Transverse colon (tissue), 4 donors: Measurements from ENCODE around the gene STON2. TPM values are rescaled to one million over a fixed set of nuclear protein-coding genes. Genes with fewer than 3 reads are reported as not detected.

Source experiments
- DNase-seq: peaks from one replicate; pipeline ENCODE4 v3.0.0-alpha.2; 2019
- H3K27ac ChIP-seq, 4 donors: fragments of 200-600 bp; sonication (generic); 2 replicates each; pipeline ENCODE4 v1.5.1; 2016 to 2018; ENCODE audit warnings: inconsistent platforms in 4 of 4
- H3K27me3 ChIP-seq: fragments of 200-600 bp; sonication (generic); 2 replicates; pipeline ENCODE4 v1.5.1; 2017; ENCODE audit warnings: inconsistent platforms
- H3K36me3 ChIP-seq, 4 donors: fragments of 200-600 bp; sonication (generic); 2 replicates each; pipeline ENCODE4 v1.5.1; 2017 to 2019; ENCODE audit warnings: inconsistent platforms in 4 of 4
- H3K4me1 ChIP-seq, 4 donors: fragments of 200-600 bp; sonication (generic); 2 replicates each; pipeline ENCODE4 v1.5.1; 2017 to 2020; ENCODE audit warnings: inconsistent platforms in 4 of 4
- H3K4me3 ChIP-seq, 4 donors: fragments of 200-600 bp; sonication (generic); 1 replicate in 1 of 4; 2 replicates in 3 of 4; pipeline versions ENCODE4 v1.5.1 to v1.6.1; 2017 to 2019; ENCODE audit warnings: inconsistent platforms in 4 of 4
- H3K9me3 ChIP-seq, 2 donors: fragments of 200-600 bp; sonication (generic); 2 replicates each; pipeline ENCODE4 v1.5.1; 2017 to 2019; ENCODE audit warnings: inconsistent platforms in 2 of 2
- EP300 ChIP-seq: sonication (generic); formaldehyde crosslinking; IDR thresholded peaks from one replicate; pipeline ENCODE4 v1.6.1; 2017; ENCODE audit warnings: antibody characterized with exemption, low read depth
- POLR2A ChIP-seq: fragments of 450-650 bp; IDR thresholded peaks from one replicate; pipeline ENCODE4 v1.6.1; 2016; ENCODE audit warnings: antibody characterized with exemption, mild to moderate bottlenecking, moderate library complexity
- POLR2AphosphoS5 ChIP-seq, 3 donors: sonication (generic); formaldehyde crosslinking; IDR thresholded peaks; one replicate each; pipeline ENCODE4 v1.6.1; 2016; ENCODE audit warnings: antibody characterized with exemption in 3 of 3
- WGBS, 2 donors: methylation state at CpG; one replicate each; pipeline ENCODE4 v1.1.5; 2018; ENCODE audit warnings: low coverage in 1 of 2; 5-methylcytosine and 5-hydroxymethylcytosine counted together
- in situ Hi-C, 4 donors: fragments of 200-750 bp; cut with MboI; loops; one replicate each; pipeline versions ENCODE4 v1.15.0 to v1.15.1; 2017; ENCODE audit warnings: low sequenced_read_pairs in 3 of 4, low pct_ligation_motif_present in 1 of 4, low pct_unique_long_range_greater_than_20kb in 1 of 4
- intact Hi-C: fragments of 100-400 bp; cut with DNase I; formaldehyde crosslinking; loops from one replicate; pipeline ENCODE4 v1.15.1; 2023; ENCODE audit warnings: low total_unique reads
- total RNA-seq, 4 donors: library from RNA; depleted of rRNA; stranded (reverse); fragments of >200 nt; gene quantifications; one replicate each; pipeline ENCODE4 v1.1.0, GENCODE V29; 2016
- TF ChIP-seq, protein P1 (sequence below), 5 experiments: fragments of 200-600 bp in 3 of 5; fragments of 450-650 bp in 2 of 5; sonication (generic) in 3 of 5; IDR thresholded peaks; 1 replicate in 2 of 5; 2 replicates in 3 of 5; pipeline ENCODE4 v1.5.1; 2016 to 2017; ENCODE audit warnings: antibody characterized with exemption in 5 of 5, inconsistent platforms in 3 of 5, mild to moderate bottlenecking in 2 of 5, moderate library complexity in 1 of 5

STON2 gene
- total RNA-seq, 4 donors from 2014 or later, result 10.8 to 39.4 (median 17.5) TPM

DNA sequence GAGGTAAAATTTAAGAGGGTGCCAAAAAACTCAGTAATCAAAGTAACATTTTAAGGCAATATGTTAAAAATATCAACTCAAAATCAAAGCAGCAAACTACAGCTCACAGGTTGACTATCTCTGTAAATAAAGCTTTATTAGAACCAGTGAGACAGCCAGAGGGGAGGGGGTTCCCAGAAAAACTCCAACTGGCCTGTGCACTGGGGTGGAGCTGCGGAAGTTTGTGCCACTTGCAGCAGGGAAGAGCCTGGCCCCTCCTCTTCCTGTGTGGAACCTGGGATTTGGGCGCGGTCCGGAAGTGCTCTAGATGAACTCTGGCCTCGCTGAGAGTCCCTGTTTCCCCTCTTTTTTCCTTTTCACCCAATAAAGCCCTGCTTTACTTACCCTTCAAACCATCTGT is 8.1 kb downstream of the STON2 start:
- Histone ChIP-seq H3K36me3 (no peaks in the 10 kb centered on the region), H3K4me1 (no peaks in the 10 kb centered on the region), H3K27ac (no peak overlapping the region), H3K9me3 (no peaks in the 10 kb centered on the region), H3K4me3 (no peak overlapping the region), H3K27me3 (no peaks in the 10 kb centered on the region)
- no peak for DNase-seq
- in situ Hi-C loops (no loop called here), intact Hi-C loops (no loop called here)
- 70% methylated on average over 5 of the region's 5 CpGs; no CpG with 5 or more reads in 1 of the 2 donors for WGBS, 2 donors
- no peak for TF ChIP-seq EP300

DNA sequence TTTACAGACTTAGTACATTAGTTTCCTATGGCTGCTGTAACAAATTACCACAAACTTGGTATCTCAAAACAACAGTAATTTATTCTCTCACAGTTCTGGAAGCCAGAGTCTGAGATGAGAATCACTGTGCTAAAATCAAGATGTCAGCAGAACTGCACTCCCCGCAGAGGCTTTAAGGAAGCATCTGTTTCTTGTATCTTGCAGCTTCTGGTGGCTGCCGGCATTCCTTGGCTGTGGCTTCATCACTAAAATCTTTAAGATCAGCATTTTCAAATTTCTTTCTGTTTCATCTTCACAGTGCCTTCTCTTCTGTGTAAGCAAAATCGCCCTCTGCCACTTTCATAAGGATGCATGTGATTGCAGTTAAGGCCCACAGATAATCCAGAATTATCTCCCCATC is 9.4 kb downstream of the STON2 start:
- Histone ChIP-seq H3K27me3 (no peaks in the 10 kb centered on the region), H3K9me3 (no peaks in the 10 kb centered on the region), H3K4me1 (no peaks in the 10 kb centered on the region), H3K27ac (no peak overlapping the region), H3K4me3 (no peak overlapping the region), H3K36me3 (no peaks in the 10 kb centered on the region)
- intact Hi-C loops, result no loop called here
- TF ChIP-seq EP300, result no peak
- TF ChIP-seq POLR2A, result no peak
- no peak for TF ChIP-seq POLR2AphosphoS5 (IDR thresholded peaks at IDR 0.05)
- TF ChIP-seq, protein P1, sequence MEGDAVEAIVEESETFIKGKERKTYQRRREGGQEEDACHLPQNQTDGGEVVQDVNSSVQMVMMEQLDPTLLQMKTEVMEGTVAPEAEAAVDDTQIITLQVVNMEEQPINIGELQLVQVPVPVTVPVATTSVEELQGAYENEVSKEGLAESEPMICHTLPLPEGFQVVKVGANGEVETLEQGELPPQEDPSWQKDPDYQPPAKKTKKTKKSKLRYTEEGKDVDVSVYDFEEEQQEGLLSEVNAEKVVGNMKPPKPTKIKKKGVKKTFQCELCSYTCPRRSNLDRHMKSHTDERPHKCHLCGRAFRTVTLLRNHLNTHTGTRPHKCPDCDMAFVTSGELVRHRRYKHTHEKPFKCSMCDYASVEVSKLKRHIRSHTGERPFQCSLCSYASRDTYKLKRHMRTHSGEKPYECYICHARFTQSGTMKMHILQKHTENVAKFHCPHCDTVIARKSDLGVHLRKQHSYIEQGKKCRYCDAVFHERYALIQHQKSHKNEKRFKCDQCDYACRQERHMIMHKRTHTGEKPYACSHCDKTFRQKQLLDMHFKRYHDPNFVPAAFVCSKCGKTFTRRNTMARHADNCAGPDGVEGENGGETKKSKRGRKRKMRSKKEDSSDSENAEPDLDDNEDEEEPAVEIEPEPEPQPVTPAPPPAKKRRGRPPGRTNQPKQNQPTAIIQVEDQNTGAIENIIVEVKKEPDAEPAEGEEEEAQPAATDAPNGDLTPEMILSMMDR (IDR thresholded peaks at IDR 0.05), result no peak
- 71 to 82% methylated on average over 2 to 3 of the region's 3 CpGs for WGBS, 2 donors
- in situ Hi-C loops, result no loop called here
- DNase-seq, result no peak

DNA sequence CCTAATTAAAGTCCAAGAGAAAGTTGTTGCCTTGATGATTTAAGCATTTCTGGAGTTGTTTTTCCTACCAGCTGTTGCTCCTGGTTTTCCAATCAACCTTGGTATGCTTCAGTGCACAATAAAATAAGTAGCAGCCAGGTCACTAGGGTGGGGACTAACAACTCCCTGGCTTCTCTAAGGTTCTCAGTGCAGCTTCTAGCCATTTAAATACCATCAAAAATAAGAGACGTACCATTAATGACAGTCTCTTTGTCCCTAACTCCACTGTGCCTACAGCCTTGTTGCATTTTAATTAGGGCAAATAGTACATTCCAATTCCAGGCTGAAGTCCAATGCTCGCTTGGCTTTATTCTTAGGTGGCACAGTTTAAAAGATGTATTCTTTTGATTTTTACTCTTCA is 11.8 kb downstream of the STON2 start:
- in situ Hi-C loops, result no loop called here
- 80 to 85% methylated on average over 2 of the region's 2 CpGs for WGBS, 2 donors
- Histone ChIP-seq H3K27ac (no peak overlapping the region), H3K4me3 (no peak overlapping the region), H3K36me3 (no peaks in the 10 kb centered on the region), H3K9me3 (no peaks in the 10 kb centered on the region), H3K27me3 (no peaks in the 10 kb centered on the region), H3K4me1 (no peaks in the 10 kb centered on the region)
- TF ChIP-seq EP300, result no peak
- TF ChIP-seq POLR2A, result no peak
- TF ChIP-seq POLR2AphosphoS5 (IDR thresholded peaks at IDR 0.05), result no peak
- TF ChIP-seq, protein P1 (IDR thresholded peaks at IDR 0.05), result no peak
- DNase-seq, result no peak
- intact Hi-C loops, result no loop called here

DNA sequence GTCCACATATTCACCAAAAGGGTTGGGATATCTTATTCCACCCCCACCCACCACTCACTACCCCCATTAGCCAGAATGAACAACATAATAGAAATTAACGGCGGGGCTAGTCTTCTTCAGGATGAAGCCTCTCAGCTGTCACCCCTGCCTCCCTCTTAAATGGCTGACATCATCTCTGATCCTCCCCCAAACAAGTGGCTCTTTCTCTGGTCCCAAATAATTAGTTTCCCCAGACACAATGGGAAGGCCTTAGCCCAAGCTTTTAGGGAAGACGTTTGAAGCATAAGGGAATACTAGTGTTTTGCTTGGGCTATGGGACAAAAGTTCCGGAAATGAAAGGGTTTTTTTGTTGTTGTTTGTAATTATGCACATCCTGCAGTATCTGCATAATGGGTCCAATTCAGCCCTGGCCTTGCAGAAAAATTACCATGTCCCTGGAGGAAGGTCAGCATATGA is 13.8 kb downstream of the STON2 start:
- in situ Hi-C loops (no loop called here), intact Hi-C loops (no loop called here)
- H3K36me3 ChIP-seq, result no peaks in the 10 kb centered on the region
- H3K9me3 ChIP-seq, result no peaks in the 10 kb centered on the region
- WGBS, 2 donors, result 67 to 68% methylated on average over 4 of the region's 4 CpGs
- no peak for DNase-seq
- no peak overlapping the region for H3K4me3 ChIP-seq
- H3K27me3 ChIP-seq, result no peaks in the 10 kb centered on the region
- TF ChIP-seq POLR2A, result no peak
- no peak for TF ChIP-seq EP300
- TF ChIP-seq, protein P1 (IDR thresholded peaks at IDR 0.05), result no peak
- TF ChIP-seq POLR2AphosphoS5 (IDR thresholded peaks at IDR 0.05), result no peak
- H3K4me1 ChIP-seq, result no peaks in the 10 kb centered on the region
- no peak overlapping the region for H3K27ac ChIP-seq

DNA sequence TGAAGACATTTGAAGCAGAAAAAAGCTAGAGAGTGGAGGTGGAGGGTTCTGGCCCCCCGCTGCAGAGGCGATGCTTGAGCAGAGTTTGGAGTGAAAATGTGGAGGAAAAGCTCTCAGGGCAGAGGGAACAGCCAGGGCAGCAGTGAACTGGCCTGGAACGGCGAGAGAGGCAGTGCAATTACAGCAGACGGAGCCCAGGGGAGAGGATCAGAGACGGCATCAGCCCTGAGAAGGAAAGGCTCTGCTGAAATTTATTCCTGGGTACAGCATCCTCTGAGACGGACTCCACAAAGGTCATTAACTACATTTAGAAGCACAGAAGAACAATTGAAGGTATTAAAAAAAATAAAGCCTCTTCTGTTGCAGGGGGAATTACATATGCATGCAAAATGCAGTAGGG is 14.2 kb downstream of the STON2 start:
- no peaks in the 10 kb centered on the region for H3K4me1 ChIP-seq
- TF ChIP-seq EP300 (no peak), POLR2AphosphoS5 (IDR thresholded peaks at IDR 0.05) (no peak), POLR2A (no peak)
- TF ChIP-seq, protein P1 (IDR thresholded peaks at IDR 0.05), result no peak
- in situ Hi-C loops, result no loop called here
- WGBS, 2 donors, result 82 to 87% methylated on average over 3 to 7 of the region's 7 CpGs
- no peak overlapping the region for H3K27ac ChIP-seq
- H3K36me3 ChIP-seq, result no peaks in the 10 kb centered on the region
- H3K4me3 ChIP-seq, result no peak overlapping the region
- no peaks in the 10 kb centered on the region for H3K27me3 ChIP-seq
- DNase-seq, result no peak
- H3K9me3 ChIP-seq, result no peaks in the 10 kb centered on the region
- intact Hi-C loops, result no loop called here
